HepG2 (cell line): ENCODE measurements around the gene FGGY. TPM values are rescaled to one million over a fixed set of nuclear protein-coding genes. Genes with fewer than 3 reads are reported as not detected.

Experiments
- ATAC-seq: fragments of 200-7000 bp; cut with Tn5 transposase; 3 replicates; pipeline ENCODE4 v1.9.1; 2020; ENCODE audit warnings: mild to moderate bottlenecking, moderate library complexity
- BruUV-seq: library from RNA; stranded (reverse); fragments of 400-500 nt; replicated peaks from 2 replicates; lab custom pipeline; 2021; lab: Mats Ljungman, UMichigan
- CTCF ChIA-PET: fragments of 300-600 bp; formaldehyde crosslinking; extraction: SDS; loops from one replicate; lab custom pipeline; 2021; ENCODE audit warnings: low total read pairs, inconsistent platforms, low intra/inter-chr PET ratio; lab: Yijun Ruan, JAX
- POLR2A ChIA-PET: fragments of 350-600 bp; sonication (Branson Sonifier 250); formaldehyde crosslinking; loops from one replicate; lab custom pipeline; 2020; ENCODE audit warnings: antibody characterized with exemption, inconsistent platforms; lab: Yijun Ruan, JAX
- DNase-seq: peaks from one replicate; pipeline ENCODE4 v3.0.0-alpha.2; 2015; ENCODE audit warnings: low spot score
- FAIRE-seq: peaks from 3 replicates; lab custom pipeline; 2011; peaks lifted over from hg19 to GRCh38; lab: Jason Lieb, UNC
- H2AFZ ChIP-seq: one replicate; pipeline ENCODE4 v1.6.1; 2011; ENCODE audit warnings: low read length, inconsistent platforms
- H3K27ac ChIP-seq: fragments of 300-600 bp; 3 replicates; pipeline ENCODE4 v1.8.0; 2011; ENCODE audit warnings: mixed run types, mild to moderate bottlenecking, mixed read lengths, low read length, inconsistent platforms; ENCODE audit not compliant: insufficient read depth; ENCODE audit errors: extremely low read length
- H3K27me3 ChIP-seq, 2 experiments: fragments of 200-600 bp in 1 of 2; 2 replicates in 1 of 2; 3 replicates in 1 of 2; pipeline versions ENCODE4 v1.6.0 to v1.8.0; 2011; ENCODE audit warnings: low read length in 2 of 2, mild to moderate bottlenecking in 2 of 2, moderate library complexity in 2 of 2, inconsistent platforms in 1 of 2; ENCODE audit not compliant: insufficient read depth in 2 of 2, control insufficient read depth in 1 of 2
- H3K36me3 ChIP-seq, 2 experiments: fragments of 200-600 bp in 1 of 2; replicated peaks in 1 of 2; 2 replicates in 1 of 2; 3 replicates in 1 of 2; pipeline versions ENCODE4 v1.5.1 to v1.8.0; 2011; ENCODE audit warnings: low read length in 2 of 2, inconsistent platforms in 1 of 2; ENCODE audit not compliant: insufficient read depth in 2 of 2, control insufficient read depth in 1 of 2
- H3K4me1 ChIP-seq: 2 replicates; pipeline ENCODE4 v1.5.1; 2012; ENCODE audit warnings: low read length, inconsistent platforms; ENCODE audit not compliant: insufficient read depth
- H3K4me2 ChIP-seq: 2 replicates; pipeline ENCODE4 v1.6.0; 2011; ENCODE audit warnings: low read depth, low read length, inconsistent platforms
- H3K4me3 ChIP-seq, 3 experiments: fragments of 200-600 bp in 1 of 3; sonication (generic), shearing (Covaris generic) in 1 of 3; replicated peaks in 1 of 3; 2 replicates each; pipeline ENCODE4 v1.5.1; 2011 to 2016; ENCODE audit warnings: low read length in 3 of 3, inconsistent platforms in 2 of 3, low read depth in 2 of 3, mild to moderate bottlenecking in 2 of 3, control low read depth in 1 of 3, mixed read lengths in 1 of 3; ENCODE audit not compliant: insufficient read depth in 1 of 3
- H3K79me2 ChIP-seq: one replicate; pipeline ENCODE4 v1.6.1; 2011; ENCODE audit warnings: low read length, inconsistent platforms; ENCODE audit not compliant: insufficient read depth
- H3K9ac ChIP-seq: 2 replicates; pipeline ENCODE4 v1.6.0; 2011; ENCODE audit warnings: mild to moderate bottlenecking, low read depth, low read length, inconsistent platforms; ENCODE audit not compliant: insufficient read depth
- H3K9me3 ChIP-seq: 2 replicates; pipeline ENCODE4 v1.5.1; 2012; ENCODE audit warnings: mild to moderate bottlenecking, low read length
- H4K20me1 ChIP-seq: 2 replicates; pipeline ENCODE4 v1.6.0; 2011; ENCODE audit warnings: inconsistent platforms, mild to moderate bottlenecking, low read length, moderate library complexity; ENCODE audit not compliant: insufficient read depth
- ARHGAP35 ChIP-seq: sonication (generic); formaldehyde crosslinking; IDR thresholded peaks from 2 replicates; pipeline ENCODE4 v1.9.0; 2022; ENCODE audit warnings: mild to moderate bottlenecking, inconsistent platforms, moderate library complexity, missing genetic modification reagents, borderline replicate concordance
- BORCS8-MEF2B ChIP-seq: sonication (generic); formaldehyde crosslinking; IDR thresholded peaks from 2 replicates; pipeline ENCODE4 v1.8.0; 2022; ENCODE audit warnings: mild to moderate bottlenecking, missing genetic modification reagents
- BRF2 ChIP-seq: sonication (generic); formaldehyde crosslinking; IDR thresholded peaks from 2 replicates; pipeline ENCODE4 v1.8.1; 2022; ENCODE audit warnings: mild to moderate bottlenecking, missing genetic modification reagents
- CREM ChIP-seq, 2 experiments: sonication (generic) in 1 of 2; formaldehyde crosslinking in 1 of 2; IDR thresholded peaks; 2 replicates each; pipeline versions ENCODE4 v1.4.0 to v1.6.1; 2016 to 2020; ENCODE audit warnings: antibody characterized with exemption in 1 of 2, mild to moderate bottlenecking in 1 of 2, missing genetic modification reagents in 1 of 2
- EED ChIP-seq: sonication (generic); formaldehyde crosslinking; IDR thresholded peaks from 2 replicates; pipeline ENCODE4 v1.5.0; 2020; ENCODE audit warnings: mild to moderate bottlenecking, missing genetic modification reagents
- ELF3 ChIP-seq: IDR thresholded peaks from 2 replicates; pipeline ENCODE4 v1.6.1; 2016; ENCODE audit warnings: missing genetic modification reagents, missing compliant biosample characterization
- EZH2 ChIP-seq: conservative IDR thresholded peaks from 2 replicates; pipeline ENCODE4 v1.6.1; 2012; ENCODE audit warnings: mild to moderate bottlenecking, low read depth, low read length, moderate library complexity
- FOXO1 ChIP-seq: sonication (generic); formaldehyde crosslinking; IDR thresholded peaks from 2 replicates; pipeline ENCODE4 v1.4.0; 2020; ENCODE audit warnings: missing genetic modification reagents
- GPBP1L1 ChIP-seq: sonication (generic); formaldehyde crosslinking; IDR thresholded peaks from 2 replicates; pipeline ENCODE4 v1.5.0; 2020; ENCODE audit warnings: mild to moderate bottlenecking, missing genetic modification reagents
- NFATC3 ChIP-seq: sonication (generic); formaldehyde crosslinking; IDR thresholded peaks from 2 replicates; pipeline ENCODE4 v1.5.1; 2020; ENCODE audit warnings: mild to moderate bottlenecking, missing genetic modification reagents
- RERE ChIP-seq: IDR thresholded peaks from 2 replicates; pipeline ENCODE4 v1.6.1; 2016; ENCODE audit warnings: low read depth, missing genetic modification reagents, missing compliant biosample characterization
- ZNF414 ChIP-seq: sonication (generic); formaldehyde crosslinking; IDR thresholded peaks from 2 replicates; pipeline ENCODE4 v1.5.0; 2020; ENCODE audit warnings: missing genetic modification reagents
- ZNF503 ChIP-seq: sonication (generic); formaldehyde crosslinking; IDR thresholded peaks from 2 replicates; pipeline ENCODE4 v1.4.0; 2020; ENCODE audit warnings: missing genetic modification reagents
- ZNF558 ChIP-seq: sonication (generic); formaldehyde crosslinking; IDR thresholded peaks from 2 replicates; pipeline ENCODE4 v1.9.0; 2022; ENCODE audit warnings: mild to moderate bottlenecking, missing genetic modification reagents, borderline replicate concordance
- ZNF775 ChIP-seq: sonication (generic); formaldehyde crosslinking; IDR thresholded peaks from 2 replicates; pipeline ENCODE4 v1.4.0; 2020; ENCODE audit warnings: missing genetic modification reagents, mild to moderate bottlenecking, moderate library complexity, borderline replicate concordance
- WGBS: methylation state at CpG from one replicate; pipeline ENCODE4 v1.1.6; 2017; ENCODE audit warnings: low lambda C conversion rate; 5-methylcytosine and 5-hydroxymethylcytosine counted together
- in situ Hi-C: cut with HindIII; loops from 2 replicates; pipeline ENCODE4 v1.10.0; 2017; ENCODE audit warnings: low pct_unique_long_range_greater_than_20kb; ENCODE audit not compliant: extremely low pct_ligation_motif_present
- intact Hi-C: fragments of 100-400 bp; cut with micrococcal nuclease; formaldehyde crosslinking; loops from one replicate; pipeline ENCODE4 v1.10.0; 2022; ENCODE audit not compliant: unreplicated experiment
- polyA plus RNA-seq, 8 experiments: library from polyadenylated mRNA; depleted of rRNA in 3 of 8; stranded (reverse) in 7 of 8; unstranded in 1 of 8; fragments of >200 nt; fragmentation: Illumina TruSeq in 4 of 8; extraction: Trizol in 4 of 8; gene quantifications; 2 replicates each; pipeline versions ENCODE4 v1.2.1 to v1.2.3, GENCODE V29; 2011 to 2016; ENCODE audit warnings: low read depth in 4 of 8, missing spikeins in 1 of 8, mixed read lengths in 1 of 8; ENCODE audit not compliant: insufficient read depth in 1 of 8
- total RNA-seq, 5 experiments: library from RNA; depleted of rRNA; stranded (reverse); fragments of >200 nt; fragmentation: Illumina TruSeq; extraction: Trizol; gene quantifications; 2 replicates each; pipeline ENCODE4 v1.2.3, GENCODE V29; 2016; ENCODE audit warnings: low read depth in 1 of 5

Gene FGGY
- total and polyA plus RNA-seq, 2 of the 13 experiments (the other 11 are each of a cell fraction or from before 2014, with no cell fraction given), result 15.7 to 27.5 TPM

GRCh38 chr1:59742526-59742925 lies 445.6 kb downstream of the FGGY start:
- no peak for FAIRE-seq
- WGBS, result 91% methylated on average over 2 of the region's 2 CpGs
- ATAC-seq, result no peak
- Histone ChIP-seq H3K4me1 (peaks cover 20% of the 10 kb centered on the region), H3K4me3 (no peak overlapping the region), H2AFZ (no peak overlapping the region), H3K4me2 (no peak overlapping the region), H3K79me2 (no peaks in the 10 kb centered on the region), H3K9ac (no peak overlapping the region), H3K36me3 (no peaks in the 10 kb centered on the region; a peak in 1 of 5 replicates), H3K27ac (no peak overlapping the region), H3K27me3 (no peaks in the 10 kb centered on the region), H3K9me3 (no peaks in the 10 kb centered on the region), H4K20me1 (no peaks in the 10 kb centered on the region)
- no peak for TF ChIP-seq ZNF503 (CRISPR knock-in tag)
- no peak for TF ChIP-seq ARHGAP35 (CRISPR knock-in tag)
- no peak for TF ChIP-seq ZNF414
- TF ChIP-seq GPBP1L1 (CRISPR knock-in tag), result no peak
- TF ChIP-seq CREM (IDR thresholded peaks at IDR 0.05), result no peak
- TF ChIP-seq CREM (CRISPR knock-in tag; IDR thresholded peaks at IDR 0.05), result no peak
- TF ChIP-seq NFATC3 (CRISPR knock-in tag), result no peak
- TF ChIP-seq BRF2 (CRISPR knock-in tag), result no peak
- no peak for TF ChIP-seq ZNF558 (CRISPR knock-in tag)
- no peak for TF ChIP-seq EED (CRISPR knock-in tag)
- no peak for TF ChIP-seq BORCS8-MEF2B (CRISPR knock-in tag)
- no peak for TF ChIP-seq EZH2
- no peak for TF ChIP-seq ELF3 (CRISPR knock-in tag)
- no peak for TF ChIP-seq FOXO1 (CRISPR knock-in tag)
- no peak for TF ChIP-seq ZNF775 (CRISPR knock-in tag)
- TF ChIP-seq RERE, result no peak
- BruUV-seq, result no TSS peak
- DNase-seq, result no peak
- in situ Hi-C loops (no loop called here), intact Hi-C loops (no loop called here)
- CTCF ChIA-PET, result no interaction called here
- POLR2A ChIA-PET, result no interaction called here
